ENCODE data around the gene SNX9. TPM values are rescaled to one million over a fixed set of nuclear protein-coding genes. Genes with fewer than 3 reads are reported as not detected.
A peak's percentile ranks its signal among the peaks of the same experiment; 100 is the strongest.

Gene SNX9
- total and polyA plus RNA-seq, 2 of the 4 experiments (the other 2 are of a cell fraction): 35.3 to 41.2 TPM

- no peak overlapping the region for H2BK5ac ChIP-seq (ENCODE audit: low read depth, low read length, poor library complexity, severe bottlenecking)
- TF ChIP-seq RFX5 (IDR thresholded peaks at IDR 0.05; ENCODE audit: low read depth, low read length) (no peak), RCOR1 (IDR thresholded peaks at IDR 0.05; ENCODE audit: insufficient replicate concordance, low read length) (no peak), CTCF (conservative IDR thresholded peaks at IDR 0.05; ENCODE audit: low read depth, low read length) (no peak), MXI1 (IDR thresholded peaks at IDR 0.05; ENCODE audit: borderline replicate concordance, low read depth, low read length) (no peak), POLR2A (IDR thresholded peaks at IDR 0.05; ENCODE audit: low read depth, low read length) (no peak), CEBPB (IDR thresholded peaks at IDR 0.05; ENCODE audit: low read depth, low read length) (no peak), BHLHE40 (IDR thresholded peaks at IDR 0.05; ENCODE audit: low read depth, low read length) (no peak), RAD21 (IDR thresholded peaks at IDR 0.05; ENCODE audit: low read length) (no peak), CHD1 (IDR thresholded peaks at IDR 0.05; ENCODE audit: low read depth, low read length) (no peak), SMC3 (IDR thresholded peaks at IDR 0.05; ENCODE audit: low read depth, low read length) (no peak), MAZ (IDR thresholded peaks at IDR 0.05; ENCODE audit: borderline replicate concordance, low read depth, low read length) (no peak), MAFK (IDR thresholded peaks at IDR 0.05; ENCODE audit: low read depth, low read length) (no peak), NFE2L2 (IDR thresholded peaks at IDR 0.05; ENCODE audit: low read depth, low read length) (no peak), FOS (IDR thresholded peaks at IDR 0.05; ENCODE audit: low read depth, low read length) (no peak)
- TF ChIP-seq, protein P1, sequence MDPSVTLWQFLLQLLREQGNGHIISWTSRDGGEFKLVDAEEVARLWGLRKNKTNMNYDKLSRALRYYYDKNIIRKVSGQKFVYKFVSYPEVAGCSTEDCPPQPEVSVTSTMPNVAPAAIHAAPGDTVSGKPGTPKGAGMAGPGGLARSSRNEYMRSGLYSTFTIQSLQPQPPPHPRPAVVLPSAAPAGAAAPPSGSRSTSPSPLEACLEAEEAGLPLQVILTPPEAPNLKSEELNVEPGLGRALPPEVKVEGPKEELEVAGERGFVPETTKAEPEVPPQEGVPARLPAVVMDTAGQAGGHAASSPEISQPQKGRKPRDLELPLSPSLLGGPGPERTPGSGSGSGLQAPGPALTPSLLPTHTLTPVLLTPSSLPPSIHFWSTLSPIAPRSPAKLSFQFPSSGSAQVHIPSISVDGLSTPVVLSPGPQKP (IDR thresholded peaks at IDR 0.05; ENCODE audit: borderline replicate concordance, low read depth, low read length): no peak
- TF ChIP-seq, protein P2, sequence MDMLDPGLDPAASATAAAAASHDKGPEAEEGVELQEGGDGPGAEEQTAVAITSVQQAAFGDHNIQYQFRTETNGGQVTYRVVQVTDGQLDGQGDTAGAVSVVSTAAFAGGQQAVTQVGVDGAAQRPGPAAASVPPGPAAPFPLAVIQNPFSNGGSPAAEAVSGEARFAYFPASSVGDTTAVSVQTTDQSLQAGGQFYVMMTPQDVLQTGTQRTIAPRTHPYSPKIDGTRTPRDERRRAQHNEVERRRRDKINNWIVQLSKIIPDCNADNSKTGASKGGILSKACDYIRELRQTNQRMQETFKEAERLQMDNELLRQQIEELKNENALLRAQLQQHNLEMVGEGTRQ (IDR thresholded peaks at IDR 0.05; ENCODE audit: low read depth, low read length): no peak
- peak overlapping the region; percentile 2; the same call in 1 of the 2 replicates for H3K4ac ChIP-seq (ENCODE audit: low read depth, low read length)
- H4K91ac ChIP-seq (ENCODE audit: insufficient read depth, low read depth, low read length): no peak overlapping the region
- ATAC-seq (ENCODE audit: low read depth) (no peak), DNase-seq (no peak)
- H2AK9ac ChIP-seq (replicated peaks; ENCODE audit: low read depth, low read length, poor library complexity): no peak overlapping the region
- H3K79me1 ChIP-seq (ENCODE audit: low read depth in 1 of 2, low read length in 2 of 2): peaks cover 16 to 81% of the 10 kb centered on the region in 2 experiments
- no TSS peak for BruUV-seq (replicated peaks)
- CTCF ChIA-PET: interaction anchor here (1.0 to 1.1 kb wide), 2 partner anchors 10 to 98 kb away, joined by 3 read pairs; no protein-coding TSS in a partner anchor
- peaks cover 26% of the 10 kb centered on the region for H3K4me1 ChIP-seq (ENCODE audit: control insufficient read depth, insufficient read depth, low read length)
- in situ Hi-C loops (cut with MboI; ENCODE audit: low sequenced_read_pairs): no loop called here
- H4K8ac ChIP-seq (ENCODE audit: low read depth in 2 of 2, low read length in 2 of 2): no peak overlapping the region
- H3K36me3 ChIP-seq (ENCODE audit: control insufficient read depth, insufficient read depth, low read length): no peaks in the 10 kb centered on the region
- H3K9me1 ChIP-seq (ENCODE audit: insufficient read depth, low read length): peaks cover 21% of the 10 kb centered on the region
- no peak overlapping the region for H2BK120ac ChIP-seq (ENCODE audit: low read depth, low read length)
- peak overlapping the region; percentile 54; the same call in 1 of the 2 replicates for H3K23ac ChIP-seq (ENCODE audit: low read depth, low read length)
- no peak overlapping the region for H4K5ac ChIP-seq (ENCODE audit: low read depth, low read length)
- H3K27me3 ChIP-seq (ENCODE audit: control insufficient read depth, insufficient read depth, low read length): no peaks in the 10 kb centered on the region
- no peak overlapping the region for H2BK20ac ChIP-seq (ENCODE audit: low read depth, low read length)
- peaks cover 68% of the 10 kb centered on the region for H4K20me1 ChIP-seq (ENCODE audit: insufficient read depth, low read length)
- WGBS, 2 experiments (ENCODE audit: extremely low coverage in 2 of 2, insufficient read length in 1 of 2): no CpG with 5 or more reads among the region's 1 CpG
- H2AK5ac ChIP-seq (ENCODE audit: low read depth, low read length): no peak overlapping the region
- no peak overlapping the region for H3K18ac ChIP-seq (ENCODE audit: low read depth, low read length)
- H3K14ac ChIP-seq (replicated peaks; ENCODE audit: low read depth, low read length): no peak overlapping the region
- POLR2A ChIA-PET (ENCODE audit: unreplicated experiment): no interaction called here
- no peak overlapping the region for H3K9ac ChIP-seq (ENCODE audit: low read depth, low read length)
- intact Hi-C loops (cut with micrococcal nuclease): loop anchor here (2.0 kb wide), 1 partner anchor 38 kb away; no protein-coding TSS in a partner anchor
- H2BK15ac ChIP-seq (ENCODE audit: low read depth, low read length): no peak overlapping the region; the same call in 2 of the 3 replicates
- no peak overlapping the region for H3K27ac ChIP-seq (ENCODE audit: insufficient read depth, low read length)
- H3K4me3 ChIP-seq (ENCODE audit: insufficient read depth, low read depth, low read length): no peak overlapping the region
- H3K4me2 ChIP-seq (ENCODE audit: low read depth, low read length): no peak overlapping the region
- dilution Hi-C loops (cut with HindIII; ENCODE audit: low sequenced_read_pairs, unreplicated experiment): no loop called here
- H3K9me3 ChIP-seq (ENCODE audit: control insufficient read depth, insufficient read depth, low read length): no peaks in the 10 kb centered on the region
- no peak overlapping the region for H2AFZ ChIP-seq (replicated peaks; ENCODE audit: low read length, poor library complexity)
- H3K56ac ChIP-seq (ENCODE audit: extremely low read depth, insufficient read depth, low read length): no peak overlapping the region
These were observed 39.7 kb downstream of the SNX9 start for GRCh38 chr6:157862706-157863105.

Data from IMR-90 (cell line).